Epithelial cell of esophagus (primary cell): ENCODE results near the gene RASGRP2.

Experiments
- DNase-seq: peaks from one replicate; pipeline ENCODE4 v3.0.0; 2010; ENCODE audit warnings: low read depth
- H3K4me3 ChIP-seq: 2 replicates; pipeline ENCODE4 v1.5.1; 2011; ENCODE audit warnings: mild to moderate bottlenecking, low read length, control low read depth
- CTCF ChIP-seq: IDR thresholded peaks from 2 replicates; pipeline ENCODE4 v1.5.1; 2011; ENCODE audit warnings: low read depth, mild to moderate bottlenecking, low read length, control low read depth, inconsistent platforms; ENCODE audit not compliant: insufficient read depth; ENCODE audit errors: missing control alignments

RASGRP2 gene

GRCh38 chr11:64745189-64745520, 1.2 kb upstream of the RASGRP2 start:
- no peak for DNase-seq
- no peak overlapping the region for H3K4me3 ChIP-seq
- TF ChIP-seq CTCF: no peak

- no peak for TF ChIP-seq CTCF
- no peak for DNase-seq
- no peak overlapping the region for H3K4me3 ChIP-seq
Measured at GRCh38 chr11:64744544-64745188, 724 bp upstream of the RASGRP2 start.

GRCh38 chr11:64742889-64743590, 902 bp downstream of the RASGRP2 start:
- TF ChIP-seq CTCF: peak; percentile 59
- peak overlapping the region; percentile 35 for H3K4me3 ChIP-seq
- peak; percentile 32 for DNase-seq

GRCh38 chr11:64742087-64742888, 1.7 kb downstream of the RASGRP2 start:
- peak overlapping the region; percentile 35 for H3K4me3 ChIP-seq
- DNase-seq: no peak
- TF ChIP-seq CTCF: no peak

GRCh38 chr11:64741375-64742086, 2.4 kb downstream of the RASGRP2 start:
- no peak for TF ChIP-seq CTCF
- DNase-seq: no peak
- no peak overlapping the region for H3K4me3 ChIP-seq

GRCh38 chr11:64739871-64740270, 4.1 kb downstream of the RASGRP2 start:
- no peak overlapping the region for H3K4me3 ChIP-seq
- TF ChIP-seq CTCF: no peak
- DNase-seq: no peak
